22Rv1 (cell line): ENCODE measurements around the gene CAMTA1.

Experiments
- CTCF ChIP-seq: fragments of 450-650 bp; IDR thresholded peaks from 2 replicates; pipeline ENCODE4 v1.5.1; 2017; ENCODE audit warnings: mild to moderate bottlenecking
- ZFX ChIP-seq: fragments of 450-650 bp; IDR thresholded peaks from 2 replicates; pipeline ENCODE4 v1.6.1; 2017; ENCODE audit warnings: antibody characterized with exemption, borderline replicate concordance

- TF ChIP-seq CTCF (no peak), ZFX (no peak)
Observed at GRCh38 chr1:7405844-7406500, 620.7 kb downstream of the CAMTA1 start.
